AG10803 (cell line): ENCODE data around the gene LRG1.

ENCODE experiments used
- DNase-seq: peaks from one replicate; pipeline ENCODE4 v3.0.0; 2010; ENCODE audit warnings: low read depth
- H3K4me3 ChIP-seq: 2 replicates; pipeline ENCODE4 v1.5.1; 2011; ENCODE audit warnings: mild to moderate bottlenecking, low read length, control low read depth
- TF ChIP-seq, protein P1 (sequence below): conservative IDR thresholded peaks from 2 replicates; pipeline ENCODE4 v1.5.1; 2011; ENCODE audit warnings: mild to moderate bottlenecking, low read length, control low read depth, inconsistent platforms

LRG1 gene

DNA sequence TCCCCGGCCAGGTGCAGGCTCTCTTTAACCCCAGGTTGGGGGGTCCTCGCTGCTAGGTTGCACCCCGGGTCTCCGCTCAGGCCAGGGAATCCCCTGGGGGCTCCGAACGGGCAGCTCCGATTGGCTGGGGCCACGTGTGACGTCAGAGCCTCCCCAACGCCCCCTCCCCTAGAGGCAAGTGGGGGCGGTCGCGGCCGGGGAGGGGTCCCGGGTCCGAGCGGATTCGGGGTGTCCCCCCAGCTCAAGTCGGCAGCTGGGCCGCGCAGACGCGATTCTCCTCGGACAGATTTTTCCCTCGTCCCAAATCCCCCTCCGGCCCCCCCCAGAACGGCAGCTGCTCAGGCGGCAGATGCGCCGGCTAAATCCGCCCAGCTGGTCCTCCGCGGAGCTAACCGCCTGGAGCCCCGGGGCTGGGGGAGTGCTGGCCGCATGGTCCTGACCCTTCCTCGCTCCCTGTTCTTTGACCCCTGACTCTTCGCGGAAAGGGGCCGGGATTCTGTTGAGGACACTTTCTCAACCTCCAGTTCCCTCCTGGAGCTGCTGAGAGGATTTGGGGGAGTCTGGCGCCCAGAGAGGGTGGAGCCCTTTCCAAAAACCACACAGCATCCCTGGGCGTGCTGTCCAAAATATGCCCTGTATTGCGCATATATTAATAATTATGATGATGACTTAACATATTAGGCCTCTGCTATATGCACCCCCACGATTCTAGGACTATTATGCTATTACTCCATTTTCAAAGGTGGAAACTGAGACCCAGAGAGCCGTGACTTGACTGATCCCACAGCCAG is 45.0 kb upstream of the LRG1 start:
- peak overlapping the region; percentile 50 for H3K4me3 ChIP-seq

DNA sequence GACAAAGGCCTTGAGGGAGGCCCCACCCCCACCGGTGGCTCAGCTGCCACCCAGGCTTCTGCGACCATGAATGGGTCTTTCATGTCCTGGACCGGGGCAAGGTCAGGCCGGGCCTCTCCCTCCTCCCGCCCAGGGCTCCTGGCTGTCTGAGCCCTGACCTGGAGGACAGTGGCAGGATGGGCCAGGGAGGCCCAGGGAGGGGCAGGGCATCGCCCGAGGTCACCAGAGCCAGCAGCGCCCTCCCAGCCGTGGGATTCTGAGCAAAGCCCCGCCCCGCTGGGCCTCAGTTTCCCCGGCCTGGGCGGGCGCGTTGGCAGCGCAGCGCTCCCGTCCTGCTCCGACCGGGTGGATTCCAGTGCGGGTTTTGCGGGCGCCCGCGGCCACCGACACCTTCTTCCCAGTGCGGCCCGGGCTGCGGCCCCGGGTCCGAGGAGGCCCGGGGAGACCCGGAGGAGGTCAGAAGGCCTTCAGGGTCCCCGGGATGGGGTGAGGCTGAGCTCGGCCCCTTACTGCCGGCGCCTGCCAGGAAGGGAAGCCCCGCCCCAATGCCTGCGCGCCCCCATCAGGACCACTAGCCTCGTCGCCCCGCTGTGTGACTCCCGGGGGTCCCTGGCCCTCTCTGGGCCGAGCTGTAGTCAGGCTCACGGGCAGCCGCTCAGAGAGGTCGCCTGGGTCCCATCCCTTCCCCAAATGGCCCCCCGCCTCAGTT is 44.3 kb upstream of the LRG1 start:
- peak; percentile 31 for DNase-seq
- peak overlapping the region; percentile 50 for H3K4me3 ChIP-seq
- TF ChIP-seq, protein P1, sequence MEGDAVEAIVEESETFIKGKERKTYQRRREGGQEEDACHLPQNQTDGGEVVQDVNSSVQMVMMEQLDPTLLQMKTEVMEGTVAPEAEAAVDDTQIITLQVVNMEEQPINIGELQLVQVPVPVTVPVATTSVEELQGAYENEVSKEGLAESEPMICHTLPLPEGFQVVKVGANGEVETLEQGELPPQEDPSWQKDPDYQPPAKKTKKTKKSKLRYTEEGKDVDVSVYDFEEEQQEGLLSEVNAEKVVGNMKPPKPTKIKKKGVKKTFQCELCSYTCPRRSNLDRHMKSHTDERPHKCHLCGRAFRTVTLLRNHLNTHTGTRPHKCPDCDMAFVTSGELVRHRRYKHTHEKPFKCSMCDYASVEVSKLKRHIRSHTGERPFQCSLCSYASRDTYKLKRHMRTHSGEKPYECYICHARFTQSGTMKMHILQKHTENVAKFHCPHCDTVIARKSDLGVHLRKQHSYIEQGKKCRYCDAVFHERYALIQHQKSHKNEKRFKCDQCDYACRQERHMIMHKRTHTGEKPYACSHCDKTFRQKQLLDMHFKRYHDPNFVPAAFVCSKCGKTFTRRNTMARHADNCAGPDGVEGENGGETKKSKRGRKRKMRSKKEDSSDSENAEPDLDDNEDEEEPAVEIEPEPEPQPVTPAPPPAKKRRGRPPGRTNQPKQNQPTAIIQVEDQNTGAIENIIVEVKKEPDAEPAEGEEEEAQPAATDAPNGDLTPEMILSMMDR: no peak

More for the DNA sequence above, 45.0 kb upstream of the LRG1 start:
- TF ChIP-seq, protein P1: no peak
- no peak for DNase-seq

GRCh38 chr19:4582980-4583842 is 43.4 kb upstream of the LRG1 start:
- no peak for DNase-seq
- TF ChIP-seq, protein P1: no peak
- H3K4me3 ChIP-seq: no peak overlapping the region

- H3K4me3 ChIP-seq: no peak overlapping the region
- no peak for DNase-seq
- TF ChIP-seq, protein P1: no peak
Measured at GRCh38 chr19:4581666-4582553, 42.1 kb upstream of the LRG1 start.

DNA sequence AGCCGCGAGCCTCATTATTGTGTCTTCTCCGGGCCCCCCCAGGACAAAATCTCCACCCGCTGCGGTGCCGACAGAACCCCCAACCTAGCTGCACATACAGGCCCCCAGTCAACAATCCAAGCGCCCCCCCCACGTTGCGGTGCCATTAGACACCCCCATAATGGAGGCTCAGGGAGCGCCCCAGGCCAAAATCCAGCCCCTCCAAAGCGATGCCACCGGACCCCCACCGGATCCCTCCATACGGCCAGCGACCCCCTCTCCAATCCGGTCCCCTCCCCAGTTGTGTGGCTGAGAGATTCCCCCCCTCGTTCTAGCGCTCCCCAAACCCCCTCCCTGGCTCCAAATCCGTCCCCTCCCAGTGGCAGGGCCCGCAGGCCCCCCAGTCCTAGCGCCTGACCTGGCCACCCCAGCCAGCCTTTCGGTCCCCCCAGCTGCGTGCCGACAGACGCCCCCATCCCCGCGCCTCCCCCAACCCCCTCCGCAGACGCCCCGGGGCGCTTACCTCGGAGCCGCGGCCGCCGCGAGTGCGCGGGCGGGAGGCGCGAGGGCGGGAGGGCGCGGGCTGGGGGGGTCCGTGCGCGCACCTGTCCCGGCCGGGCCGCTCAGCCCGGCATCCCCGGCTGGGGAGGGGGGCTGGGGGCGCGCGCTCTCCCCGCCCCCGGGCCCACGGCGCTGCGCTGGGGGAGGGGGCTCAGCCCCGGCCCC is 41.3 kb upstream of the LRG1 start:
- H3K4me3 ChIP-seq: no peak overlapping the region
- DNase-seq: no peak
- TF ChIP-seq, protein P1: no peak
